GM12878 (cell line): ENCODE measurements around the gene SHB. TPM values are rescaled to one million over a fixed set of nuclear protein-coding genes. Genes with fewer than 3 reads are reported as not detected.

ENCODE experiments used
- ATAC-seq: fragments of 200-7000 bp; cut with Tn5 transposase; 3 replicates; pipeline ENCODE4 v1.9.1; 2020; ENCODE audit warnings: mild to moderate bottlenecking, moderate library complexity
- BruUV-seq: library from RNA; stranded (reverse); fragments of 400-500 nt; replicated peaks from 2 replicates; lab custom pipeline; 2021; lab: Mats Ljungman, UMichigan
- CTCF ChIA-PET: fragments of 300-600 bp; sonication (Branson Sonifier 250); formaldehyde crosslinking; extraction: SDS; loops from one replicate; lab custom pipeline; 2021; ENCODE audit warnings: inconsistent platforms; lab: Yijun Ruan, JAX
- POLR2A ChIA-PET: fragments of 350-600 bp; formaldehyde crosslinking; extraction: SDS; loops from one replicate; lab custom pipeline; 2021; ENCODE audit warnings: inconsistent platforms; lab: Charles Lee
- RAD21 ChIA-PET: fragments of 300-600 bp; sonication (Branson Sonifier 250); formaldehyde crosslinking; loops from one replicate; lab custom pipeline; 2023; ENCODE audit warnings: antibody characterized with exemption; ENCODE audit not compliant: unreplicated experiment; lab: Charles Lee
- SMC1A ChIA-PET: fragments of 300-600 bp; sonication (Branson Sonifier 250); formaldehyde crosslinking; loops from one replicate; lab custom pipeline; 2023; ENCODE audit not compliant: unreplicated experiment, uncharacterized antibody; lab: Charles Lee
- DNase-seq: peaks from one replicate; pipeline ENCODE4 v3.0.0-alpha.2; 2011; ENCODE audit warnings: low read depth, low spot score
- FAIRE-seq: peaks from 3 replicates; lab custom pipeline; 2011; peaks lifted over from hg19 to GRCh38; lab: Jason Lieb, UNC
- H2AFZ ChIP-seq: 2 replicates; pipeline ENCODE4 v1.6.0; 2011; ENCODE audit warnings: low read depth, low read length, control low read depth; ENCODE audit not compliant: control insufficient read depth
- H3K27ac ChIP-seq: 2 replicates; pipeline ENCODE4 v1.5.1; 2011; ENCODE audit warnings: control low read depth; ENCODE audit not compliant: control insufficient read depth, insufficient read depth
- H3K27me3 ChIP-seq, 2 experiments: replicated peaks in 1 of 2; 2 replicates each; pipeline versions ENCODE4 v1.6.0 to v1.6.1; 2011; ENCODE audit warnings: low read length in 1 of 2; ENCODE audit not compliant: control insufficient read depth in 2 of 2, insufficient read depth in 2 of 2
- H3K36me3 ChIP-seq, 2 experiments: 2 replicates each; pipeline ENCODE4 v1.5.1; 2011; ENCODE audit warnings: low read length in 1 of 2; ENCODE audit not compliant: control insufficient read depth in 2 of 2, insufficient read depth in 2 of 2
- H3K4me1 ChIP-seq: 2 replicates; pipeline ENCODE4 v1.6.1; 2011; ENCODE audit warnings: mild to moderate bottlenecking, low read length, moderate library complexity, mixed read lengths; ENCODE audit not compliant: control insufficient read depth, insufficient read depth
- H3K4me2 ChIP-seq: 2 replicates; pipeline ENCODE4 v1.6.0; 2011; ENCODE audit warnings: control low read depth; ENCODE audit not compliant: control insufficient read depth, insufficient read depth
- H3K4me3 ChIP-seq: fragments of 200-600 bp; sonication (generic); 2 replicates; pipeline ENCODE4 v1.5.1; 2016
- H3K79me2 ChIP-seq: 2 replicates; pipeline ENCODE4 v1.6.0; 2011; ENCODE audit warnings: low read length; ENCODE audit not compliant: control insufficient read depth, insufficient read depth
- H3K9ac ChIP-seq: 2 replicates; pipeline ENCODE4 v1.8.0; 2011; ENCODE audit warnings: low read length, control low read depth, mixed read lengths; ENCODE audit not compliant: control insufficient read depth, insufficient read depth
- H3K9me3 ChIP-seq: replicated peaks from 3 replicates; pipeline ENCODE4 v1.5.1; 2011; ENCODE audit warnings: mild to moderate bottlenecking, low read length; ENCODE audit not compliant: control insufficient read depth, insufficient read depth
- H4K20me1 ChIP-seq: 2 replicates; pipeline ENCODE4 v1.6.0; 2011; ENCODE audit not compliant: control insufficient read depth, insufficient read depth
- E2F4 ChIP-seq: IDR thresholded peaks from 2 replicates; pipeline ENCODE4 v1.6.1; 2012; ENCODE audit warnings: low read depth, low read length, improper control_type of control experiment
- GABPA ChIP-seq: IDR thresholded peaks from 2 replicates; pipeline ENCODE4 v1.6.1; 2014; ENCODE audit warnings: antibody characterized with exemption, low read depth, mild to moderate bottlenecking, inconsistent platforms
- JUND ChIP-seq: IDR thresholded peaks from 2 replicates; pipeline ENCODE4 v1.6.1; 2012; ENCODE audit warnings: low read depth, mild to moderate bottlenecking, low read length, improper control_type of control experiment, moderate library complexity
- NFXL1 ChIP-seq: fragments of 450-650 bp; IDR thresholded peaks from 2 replicates; pipeline ENCODE4 v1.6.1; 2017; ENCODE audit warnings: antibody characterized with exemption, mild to moderate bottlenecking, borderline replicate concordance
- NR2C2 ChIP-seq: IDR thresholded peaks from 2 replicates; pipeline ENCODE4 v1.6.1; 2011; ENCODE audit warnings: borderline replicate concordance, low read depth; ENCODE audit not compliant: control insufficient read depth, insufficient read length
- PAX5 ChIP-seq: IDR thresholded peaks from 2 replicates; pipeline ENCODE4 v1.6.1; 2011; ENCODE audit warnings: low read depth, low read length, borderline replicate concordance
- PRDM15 ChIP-seq: fragments of 450-650 bp; formaldehyde crosslinking; IDR thresholded peaks from 2 replicates; pipeline ENCODE4 v1.4.0; 2020; ENCODE audit warnings: mild to moderate bottlenecking, moderate library complexity
- RB1 ChIP-seq: fragments of 450-650 bp; formaldehyde crosslinking; IDR thresholded peaks from 2 replicates; pipeline ENCODE4 v1.6.1; 2017; ENCODE audit warnings: mild to moderate bottlenecking, borderline replicate concordance
- SIN3A ChIP-seq: IDR thresholded peaks from 2 replicates; pipeline ENCODE4 v1.6.1; 2012; ENCODE audit warnings: low read depth, low read length, improper control_type of control experiment
- SPI1 ChIP-seq: IDR thresholded peaks from 2 replicates; pipeline ENCODE4 v1.6.1; 2011; ENCODE audit warnings: low read depth, mild to moderate bottlenecking, low read length, moderate library complexity, borderline replicate concordance; ENCODE audit not compliant: insufficient read depth
- SREBF2 ChIP-seq: IDR thresholded peaks from 2 replicates; pipeline ENCODE4 v1.6.1; 2012; ENCODE audit warnings: mild to moderate bottlenecking, low read length
- TCF3 ChIP-seq: IDR thresholded peaks from 2 replicates; pipeline ENCODE4 v1.6.1; 2012; ENCODE audit warnings: low read depth, mild to moderate bottlenecking, low read length, borderline replicate concordance; ENCODE audit not compliant: insufficient read depth
- ZZZ3 ChIP-seq: IDR thresholded peaks from 2 replicates; pipeline ENCODE4 v1.6.1; 2011; ENCODE audit warnings: low read depth; ENCODE audit not compliant: control insufficient read depth, insufficient read length
- WGBS: methylation state at CpG from one replicate; pipeline ENCODE4 v1.1.6; 2016; ENCODE audit warnings: low lambda C conversion rate; ENCODE audit not compliant: insufficient replicate concordance, insufficient coverage; ENCODE audit errors: missing lambda C conversion rate; 5-methylcytosine and 5-hydroxymethylcytosine counted together
- in situ Hi-C: fragments of 300-500 bp; cut with MboI; formaldehyde crosslinking; loops from 9 replicates; pipeline ENCODE4 v1.14.3; 2018; ENCODE audit warnings: mixed read lengths
- intact Hi-C: fragments of 100-400 bp; cut with micrococcal nuclease; formaldehyde crosslinking; loops from one replicate; pipeline ENCODE4 v1.14.2; 2022; ENCODE audit not compliant: unreplicated experiment
- polyA plus RNA-seq, 11 experiments: library from polyadenylated mRNA; depleted of rRNA in 4 of 11; unstranded in 6 of 11; stranded (reverse) in 5 of 11; fragments of >200 nt; fragmentation: Nextera tagmentation in 4 of 11; fragmentation: Illumina TruSeq in 1 of 11; extraction: Ambion mirVana in 4 of 11; extraction: Trizol in 1 of 11; gene quantifications; 1 replicate in 1 of 11; 2 replicates in 10 of 11; pipeline versions ENCODE4 v1.2.1 to v1.2.3, GENCODE V29; 2011 to 2016; ENCODE audit warnings: inconsistent platforms in 2 of 11, missing spikeins in 2 of 11, low read depth in 1 of 11
- total RNA-seq, 4 experiments: library from RNA; depleted of rRNA in 3 of 4; stranded (reverse); fragments of >200 nt in 3 of 4; fragmentation: Illumina TruSeq in 1 of 4; extraction: Trizol in 1 of 4; gene quantifications; 2 replicates each; pipeline versions ENCODE4 v1.2.1 to v1.2.3, GENCODE V29; 2013 to 2021
- TF ChIP-seq, protein P1 (sequence below): fragments of 450-650 bp; IDR thresholded peaks from 2 replicates; pipeline ENCODE4 v1.6.1; 2016; ENCODE audit warnings: mild to moderate bottlenecking
- TF ChIP-seq, protein P2 (sequence below): fragments of 450-650 bp; IDR thresholded peaks from 2 replicates; pipeline ENCODE4 v1.6.1; 2017; ENCODE audit warnings: mild to moderate bottlenecking, low read depth, inconsistent platforms; ENCODE audit not compliant: poor library complexity, severe bottlenecking

Gene SHB
- total and polyA plus RNA-seq, 10 of the 15 experiments (the other 5 are each of a cell fraction or from before 2014, with no cell fraction given), result 0.29 to 6.2 (median 1.3) TPM

DNA sequence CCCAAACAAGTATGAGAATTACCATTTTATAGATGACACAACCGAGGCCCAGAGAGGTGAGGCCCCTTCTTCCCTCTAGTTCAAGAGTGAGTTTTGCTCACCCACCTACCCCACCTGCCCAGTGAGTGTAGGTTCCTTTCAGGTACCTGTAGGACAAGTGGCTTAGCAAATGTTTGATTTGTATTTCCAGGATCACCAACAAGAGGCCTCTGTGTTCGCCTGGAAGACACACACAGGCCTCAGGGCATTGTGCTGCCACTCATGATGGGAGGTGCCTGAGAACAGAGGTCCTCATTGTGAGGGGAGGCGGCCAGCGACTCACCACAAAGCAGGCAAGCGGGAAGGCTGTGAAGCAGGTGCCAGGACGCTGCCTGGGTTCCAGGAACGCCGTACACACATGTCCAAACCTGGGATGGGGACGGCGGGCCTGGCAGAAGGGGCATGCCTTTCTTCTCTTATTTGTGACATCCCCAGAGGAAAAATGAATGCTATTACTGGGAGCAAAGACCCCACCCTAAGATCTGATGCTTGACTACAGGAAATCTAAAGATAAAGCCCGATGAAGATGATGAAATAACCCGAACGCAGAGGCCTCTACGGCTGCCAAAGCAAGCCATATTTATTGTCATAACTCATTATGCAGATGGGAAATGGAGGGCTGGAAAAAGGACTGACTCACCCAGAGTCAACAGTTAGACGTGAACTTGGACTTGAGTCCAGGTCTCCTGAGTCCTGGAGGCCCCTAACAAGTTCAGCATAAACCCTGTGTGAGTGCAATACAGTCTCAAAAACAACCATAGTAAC, 104.9 kb downstream of the SHB start:
- Histone ChIP-seq H3K27ac (no peak overlapping the region), H3K9me3 (no peaks in the 10 kb centered on the region), H3K9ac (no peak overlapping the region), H4K20me1 (no peaks in the 10 kb centered on the region), H3K4me2 (no peak overlapping the region), H3K27me3 (no peaks in the 10 kb centered on the region), H3K4me3 (no peak overlapping the region), H3K4me1 (peaks cover 3% of the 10 kb centered on the region; the same call in 1 of the 2 replicates), H3K79me2 (no peaks in the 10 kb centered on the region), H2AFZ (no peak overlapping the region), H3K36me3 (no peaks in the 10 kb centered on the region)
- no peak for ATAC-seq
- no TSS peak for BruUV-seq
- intact Hi-C loops (no loop called here), in situ Hi-C loops (no loop called here)
- POLR2A ChIA-PET, result no interaction called here
- DNase-seq, result no peak
- SMC1A ChIA-PET, result no interaction called here
- WGBS, result 63% methylated on average over 12 of the region's 15 CpGs
- FAIRE-seq, result no peak
- CTCF ChIA-PET, result no interaction called here
- RAD21 ChIA-PET, result no interaction called here
- TF ChIP-seq TCF3, result no peak
- TF ChIP-seq NR2C2, result no peak
- TF ChIP-seq, protein P1, sequence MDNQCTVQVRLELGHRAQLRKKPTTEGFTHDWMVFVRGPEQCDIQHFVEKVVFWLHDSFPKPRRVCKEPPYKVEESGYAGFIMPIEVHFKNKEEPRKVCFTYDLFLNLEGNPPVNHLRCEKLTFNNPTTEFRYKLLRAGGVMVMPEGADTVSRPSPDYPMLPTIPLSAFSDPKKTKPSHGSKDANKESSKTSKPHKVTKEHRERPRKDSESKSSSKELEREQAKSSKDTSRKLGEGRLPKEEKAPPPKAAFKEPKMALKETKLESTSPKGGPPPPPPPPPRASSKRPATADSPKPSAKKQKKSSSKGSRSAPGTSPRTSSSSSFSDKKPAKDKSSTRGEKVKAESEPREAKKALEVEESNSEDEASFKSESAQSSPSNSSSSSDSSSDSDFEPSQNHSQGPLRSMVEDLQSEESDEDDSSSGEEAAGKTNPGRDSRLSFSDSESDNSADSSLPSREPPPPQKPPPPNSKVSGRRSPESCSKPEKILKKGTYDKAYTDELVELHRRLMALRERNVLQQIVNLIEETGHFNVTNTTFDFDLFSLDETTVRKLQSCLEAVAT, result no peak
- TF ChIP-seq NFXL1, result no peak
- no peak for TF ChIP-seq SREBF2
- no peak for TF ChIP-seq ZZZ3
- TF ChIP-seq RB1, result no peak
- no peak for TF ChIP-seq SPI1
- TF ChIP-seq SIN3A, result no peak
- no peak for TF ChIP-seq PRDM15 (CRISPR knock-in tag)
- TF ChIP-seq JUND, result no peak
- TF ChIP-seq, protein P2, sequence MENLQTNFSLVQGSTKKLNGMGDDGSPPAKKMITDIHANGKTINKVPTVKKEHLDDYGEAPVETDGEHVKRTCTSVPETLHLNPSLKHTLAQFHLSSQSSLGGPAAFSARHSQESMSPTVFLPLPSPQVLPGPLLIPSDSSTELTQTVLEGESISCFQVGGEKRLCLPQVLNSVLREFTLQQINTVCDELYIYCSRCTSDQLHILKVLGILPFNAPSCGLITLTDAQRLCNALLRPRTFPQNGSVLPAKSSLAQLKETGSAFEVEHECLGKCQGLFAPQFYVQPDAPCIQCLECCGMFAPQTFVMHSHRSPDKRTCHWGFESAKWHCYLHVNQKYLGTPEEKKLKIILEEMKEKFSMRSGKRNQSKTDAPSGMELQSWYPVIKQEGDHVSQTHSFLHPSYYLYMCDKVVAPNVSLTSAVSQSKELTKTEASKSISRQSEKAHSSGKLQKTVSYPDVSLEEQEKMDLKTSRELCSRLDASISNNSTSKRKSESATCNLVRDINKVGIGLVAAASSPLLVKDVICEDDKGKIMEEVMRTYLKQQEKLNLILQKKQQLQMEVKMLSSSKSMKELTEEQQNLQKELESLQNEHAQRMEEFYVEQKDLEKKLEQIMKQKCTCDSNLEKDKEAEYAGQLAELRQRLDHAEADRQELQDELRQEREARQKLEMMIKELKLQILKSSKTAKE, result no peak
- TF ChIP-seq GABPA, result no peak
- TF ChIP-seq PAX5, result no peak
- TF ChIP-seq E2F4, result no peak
